CD14-positive monocyte (primary cell): Measurements from ENCODE around the gene GRID2. TPM values are rescaled to one million over a fixed set of nuclear protein-coding genes. Genes with fewer than 3 reads are reported as not detected.

Source experiments
- DNase-seq, 3 donors: peaks; one replicate each; pipeline ENCODE4 v3.0.0-alpha.2; 2011 to 2022
- H2AFZ ChIP-seq: 2 replicates; pipeline ENCODE4 v1.6.0; 2012; ENCODE audit warnings: mild to moderate bottlenecking, low read depth, low read length, inconsistent platforms; ENCODE audit not compliant: insufficient read depth, poor library complexity, severe bottlenecking
- H3K27ac ChIP-seq, 2 donors: 1 replicate in 1 of 2; 2 replicates in 1 of 2; pipeline ENCODE4 v1.5.1; 2012 to 2013; ENCODE audit warnings: low read length in 2 of 2, control low read depth in 1 of 2, inconsistent platforms in 1 of 2, low read depth in 1 of 2, mild to moderate bottlenecking in 1 of 2
- H3K27me3 ChIP-seq, 2 donors: one replicate each; pipeline versions ENCODE4 v1.6.0 to v1.6.1; 2011 to 2013; ENCODE audit warnings: low read length in 2 of 2; ENCODE audit not compliant: control insufficient read depth in 2 of 2, insufficient read depth in 2 of 2
- H3K36me3 ChIP-seq, 2 donors: replicated peaks in 1 of 2; 1 replicate in 1 of 2; 2 replicates in 1 of 2; pipeline versions ENCODE4 v1.5.1 to v1.6.1; 2012 to 2013; ENCODE audit warnings: low read length in 2 of 2, control low read depth in 1 of 2, inconsistent platforms in 1 of 2, mild to moderate bottlenecking in 1 of 2; ENCODE audit not compliant: insufficient read depth in 2 of 2, control insufficient read depth in 1 of 2
- H3K4me1 ChIP-seq, 2 donors: 1 replicate in 1 of 2; 2 replicates in 1 of 2; pipeline versions ENCODE4 v1.5.1 to v1.6.1; 2012 to 2013; ENCODE audit warnings: low read length in 2 of 2, control low read depth in 1 of 2, inconsistent platforms in 1 of 2, mild to moderate bottlenecking in 1 of 2, moderate library complexity in 1 of 2; ENCODE audit not compliant: insufficient read depth in 2 of 2, control insufficient read depth in 1 of 2
- H3K4me2 ChIP-seq: replicated peaks from 2 replicates; pipeline ENCODE3; 2012; ENCODE audit warnings: low read length, moderate library complexity, mild to moderate bottlenecking; ENCODE audit not compliant: poor library complexity, severe bottlenecking; ENCODE audit errors: extremely low read depth
- H3K4me3 ChIP-seq, 3 experiments: fragments of 200-600 bp in 1 of 3; sonication (generic) in 1 of 3; replicated peaks in 1 of 3; 1 replicate in 2 of 3; 2 replicates in 1 of 3; pipeline ENCODE4 v1.5.1; 2011 to 2013; ENCODE audit warnings: low read length in 3 of 3, mild to moderate bottlenecking in 3 of 3, control low read depth in 2 of 3, low read depth in 2 of 3, inconsistent platforms in 1 of 3, moderate library complexity in 1 of 3
- H3K79me2 ChIP-seq: 2 replicates; pipeline ENCODE4 v1.6.0; 2012; ENCODE audit warnings: mild to moderate bottlenecking, control low read depth, inconsistent platforms, low read length, moderate library complexity; ENCODE audit not compliant: insufficient read depth
- H3K9ac ChIP-seq: 2 replicates; pipeline ENCODE4 v1.6.0; 2017; ENCODE audit warnings: low read length, mild to moderate bottlenecking; ENCODE audit not compliant: insufficient read depth, poor library complexity, severe bottlenecking
- H3K9me3 ChIP-seq, 2 donors: replicated peaks in 1 of 2; 1 replicate in 1 of 2; 2 replicates in 1 of 2; pipeline versions ENCODE4 v1.5.1 to v1.6.1; 2012 to 2013; ENCODE audit warnings: low read length in 2 of 2, control low read depth in 1 of 2; ENCODE audit not compliant: control insufficient read depth in 1 of 2, insufficient read depth in 1 of 2
- H4K20me1 ChIP-seq: 2 replicates; pipeline ENCODE4 v1.6.0; 2012; ENCODE audit warnings: mild to moderate bottlenecking, low read length, control low read depth, moderate library complexity; ENCODE audit not compliant: insufficient read depth
- H3K27ac Mint-ChIP-seq, 7 donors: one replicate each; pipeline ENCODE4 v1.8.0; 2020; ENCODE audit warnings: mild to moderate bottlenecking in 7 of 7, mixed read lengths in 7 of 7, moderate library complexity in 6 of 7, inconsistent platforms in 2 of 7
- H3K27me3 Mint-ChIP-seq, 3 donors: one replicate each; pipeline ENCODE4 v1.8.0; 2021 to 2022; ENCODE audit warnings: low read depth in 3 of 3, mild to moderate bottlenecking in 3 of 3, mixed read lengths in 3 of 3, moderate library complexity in 3 of 3, inconsistent platforms in 1 of 3
- H3K36me3 Mint-ChIP-seq, 2 donors: one replicate each; pipeline ENCODE4 v1.8.0; 2020; ENCODE audit warnings: mixed read lengths in 2 of 2, inconsistent platforms in 1 of 2, mild to moderate bottlenecking in 1 of 2
- H3K4me1 Mint-ChIP-seq: one replicate; pipeline ENCODE4 v1.8.0; 2020; ENCODE audit warnings: mild to moderate bottlenecking, mixed read lengths
- H3K4me3 Mint-ChIP-seq, 2 donors: one replicate each; pipeline ENCODE4 v1.8.0; 2020; ENCODE audit warnings: mild to moderate bottlenecking in 2 of 2, mixed read lengths in 2 of 2, moderate library complexity in 1 of 2
- H3K9me3 Mint-ChIP-seq, 7 donors: one replicate each; pipeline ENCODE4 v1.8.0; 2020 to 2022; ENCODE audit warnings: mixed read lengths in 7 of 7, mild to moderate bottlenecking in 6 of 7, moderate library complexity in 6 of 7, inconsistent platforms in 2 of 7
- CTCF ChIP-seq: fragments of 200-600 bp; IDR thresholded peaks from one replicate; pipeline ENCODE4 v1.8.0; 2022; ENCODE audit warnings: antibody characterized with exemption, mild to moderate bottlenecking
- WGBS: methylation state at CpG from one replicate; pipeline ENCODE4 v1.1.5; 2013; ENCODE audit warnings: missing lambda C conversion rate; ENCODE audit not compliant: insufficient coverage; 5-methylcytosine and 5-hydroxymethylcytosine counted together
- intact Hi-C, 2 donors: fragments of 100-400 bp; cut with micrococcal nuclease; formaldehyde crosslinking; loops; one replicate each; pipeline versions ENCODE4 v1.15.0 to v1.15.1; 2023
- polyA plus RNA-seq, 3 donors: library from polyadenylated mRNA; depleted of rRNA in 1 of 3; unstranded in 2 of 3; stranded (reverse) in 1 of 3; fragments of 300-500 nt in 2 of 3; fragments of >200 nt in 1 of 3; fragmentation: Illumina TruSeq in 2 of 3; gene quantifications; 1 replicate in 2 of 3; 2 replicates in 1 of 3; pipeline ENCODE4 v1.2.3, GENCODE V29; 2012 to 2021

Gene GRID2
- polyA plus RNA-seq, 3 donors = not detected

- no peaks in the 10 kb centered on the region for H3K9me3 Mint-ChIP-seq
- WGBS = no CpG with 5 or more reads among the region's 1 CpG
- Histone ChIP-seq H3K79me2 (no peaks in the 10 kb centered on the region), H3K9me3 (no peaks in the 10 kb centered on the region), H3K4me3 (no peak overlapping the region), H3K27ac (no peak overlapping the region), H3K27me3 (no peaks in the 10 kb centered on the region), H2AFZ (no peak overlapping the region), H3K9ac (no peak overlapping the region), H4K20me1 (no peaks in the 10 kb centered on the region), H3K36me3 (no peaks in the 10 kb centered on the region), H3K4me2 (no peak overlapping the region), H3K4me1 (no peaks in the 10 kb centered on the region)
- H3K27ac Mint-ChIP-seq = no peak overlapping the region
- intact Hi-C loops = no loop called here
- H3K4me1 Mint-ChIP-seq = no peaks in the 10 kb centered on the region
- no peak for DNase-seq
- no peaks in the 10 kb centered on the region for H3K36me3 Mint-ChIP-seq
- no peak for TF ChIP-seq CTCF
- H3K4me3 Mint-ChIP-seq = no peak overlapping the region
- no peaks in the 10 kb centered on the region for H3K27me3 Mint-ChIP-seq
Measured at GRCh38 chr4:92733231-92733630, 429.5 kb downstream of the GRID2 start.

- no peaks in the 10 kb centered on the region for H3K79me2 ChIP-seq
Measured at GRCh38 chr4:92735025-92735665, 431.4 kb downstream of the GRID2 start.

More at GRCh38 chr4:92735025-92735665, 431.4 kb downstream of the GRID2 start:
- no peak overlapping the region for H3K4me3 ChIP-seq
- Mint-ChIP-seq H3K27me3 (no peaks in the 10 kb centered on the region), H3K36me3 (no peaks in the 10 kb centered on the region), H3K9me3 (peaks cover 0 to 2% (median 0%) of the 10 kb centered on the region in 7 donors), H3K4me1 (no peaks in the 10 kb centered on the region), H3K27ac (no peak overlapping the region), H3K4me3 (no peak overlapping the region)
- H3K4me2 ChIP-seq = no peak overlapping the region
- intact Hi-C loops = no loop called here
- H3K9me3 ChIP-seq = no peaks in the 10 kb centered on the region
- no peak for TF ChIP-seq CTCF
- H3K36me3 ChIP-seq = no peaks in the 10 kb centered on the region
- no peaks in the 10 kb centered on the region for H3K4me1 ChIP-seq
- no peaks in the 10 kb centered on the region for H4K20me1 ChIP-seq
- H3K27ac ChIP-seq = no peak overlapping the region
- no peak for DNase-seq
- WGBS = no CpG with 5 or more reads among the region's 2 CpGs
- no peaks in the 10 kb centered on the region for H3K27me3 ChIP-seq
- no peak overlapping the region for H3K9ac ChIP-seq
- H2AFZ ChIP-seq = no peak overlapping the region
